Activated CD8-positive, alpha-beta memory T cell treated with anti-CD3 and anti-CD28 coated beads, Interleukin-2, amount 10 ng/mL, durations not matched to agents 7 days and 5 days (primary cell): Measurements from ENCODE around the gene CALHM4. TPM values are rescaled to one million over a fixed set of nuclear protein-coding genes. Genes with fewer than 3 reads are reported as not detected.

Experiments
- ATAC-seq: fragments of 150-1000 bp; cut with Tn5 transposase; one replicate; pipeline ENCODE4 v1.10.0; 2021; ENCODE audit warnings: moderate library complexity
- CTCF ChIA-PET: fragments of 350-600 bp; sonication (Branson Sonifier 250); formaldehyde crosslinking; loops from one replicate; lab custom pipeline; 2021; ENCODE audit warnings: antibody characterized with exemption; lab: Charles Lee
- DNase-seq: peaks from one replicate; pipeline ENCODE4 v3.0.0-alpha.2; 2020
- H3K27ac Mint-ChIP-seq: one replicate; pipeline ENCODE4 v1.8.0; 2021; ENCODE audit warnings: mild to moderate bottlenecking, mixed read lengths
- H3K27me3 Mint-ChIP-seq: one replicate; pipeline ENCODE4 v1.8.0; 2021; ENCODE audit warnings: mixed read lengths
- H3K36me3 Mint-ChIP-seq: one replicate; pipeline ENCODE4 v1.8.0; 2021; ENCODE audit warnings: mild to moderate bottlenecking, mixed read lengths
- H3K4me1 Mint-ChIP-seq: one replicate; pipeline ENCODE4 v1.8.0; 2021; ENCODE audit warnings: mixed read lengths
- H3K4me3 Mint-ChIP-seq: one replicate; pipeline ENCODE4 v1.8.0; 2021; ENCODE audit warnings: mild to moderate bottlenecking, moderate library complexity, mixed read lengths
- H3K9me3 Mint-ChIP-seq: one replicate; pipeline ENCODE4 v1.8.0; 2022; ENCODE audit warnings: low read depth, mixed read lengths
- total RNA-seq, 2 experiments: library from RNA; stranded (reverse); gene quantifications; one replicate each; pipeline ENCODE4 v1.2.3, GENCODE V29; 2021

The CALHM4 gene, protein sequence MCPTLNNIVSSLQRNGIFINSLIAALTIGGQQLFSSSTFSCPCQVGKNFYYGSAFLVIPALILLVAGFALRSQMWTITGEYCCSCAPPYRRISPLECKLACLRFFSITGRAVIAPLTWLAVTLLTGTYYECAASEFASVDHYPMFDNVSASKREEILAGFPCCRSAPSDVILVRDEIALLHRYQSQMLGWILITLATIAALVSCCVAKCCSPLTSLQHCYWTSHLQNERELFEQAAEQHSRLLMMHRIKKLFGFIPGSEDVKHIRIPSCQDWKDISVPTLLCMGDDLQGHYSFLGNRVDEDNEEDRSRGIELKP
- total RNA-seq, result not detected

DNA sequence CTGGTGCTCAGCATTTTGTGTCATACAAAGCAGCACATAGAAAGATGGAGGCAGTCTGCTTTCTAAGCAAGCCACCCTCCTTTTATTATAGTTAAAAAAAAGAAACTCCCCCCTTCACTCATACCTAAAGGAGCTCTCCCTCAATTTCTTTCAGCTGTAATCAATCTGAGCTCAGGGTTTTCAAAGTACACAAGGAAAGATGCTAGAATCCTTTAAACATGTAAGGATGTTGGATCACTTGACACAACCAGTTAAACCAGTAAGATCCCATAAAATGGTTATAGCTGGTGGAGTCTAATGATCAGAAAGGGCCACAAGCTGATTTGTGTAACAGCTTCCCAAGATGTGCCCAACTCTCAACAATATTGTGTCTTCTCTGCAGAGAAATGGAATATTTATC lies at the start of gene CALHM4:
CALHM4 (plus strand) TSS at position 301 of the 400 bp plus-strand sequence; CDS start at position 344, 43 bp downstream.
- H3K36me3 Mint-ChIP-seq, result no peaks in the 10 kb centered on the region
- CTCF ChIA-PET, result interaction anchor here (1.1 to 1.6 kb wide), 3 partner anchors 10 to 285 kb away, joined by 3 to 5 read pairs (median 4); no protein-coding TSS in a partner anchor
- H3K4me1 Mint-ChIP-seq, result no peaks in the 10 kb centered on the region
- ATAC-seq, result no peak
- H3K4me3 Mint-ChIP-seq, result no peak within 1 kb of the TSS
- H3K9me3 Mint-ChIP-seq, result no peaks in the 10 kb centered on the region
- no peak for DNase-seq
- H3K27ac Mint-ChIP-seq, result no peak within 1 kb of the TSS
- H3K27me3 Mint-ChIP-seq, result peaks cover 22% of the 10 kb centered on the region

DNA sequence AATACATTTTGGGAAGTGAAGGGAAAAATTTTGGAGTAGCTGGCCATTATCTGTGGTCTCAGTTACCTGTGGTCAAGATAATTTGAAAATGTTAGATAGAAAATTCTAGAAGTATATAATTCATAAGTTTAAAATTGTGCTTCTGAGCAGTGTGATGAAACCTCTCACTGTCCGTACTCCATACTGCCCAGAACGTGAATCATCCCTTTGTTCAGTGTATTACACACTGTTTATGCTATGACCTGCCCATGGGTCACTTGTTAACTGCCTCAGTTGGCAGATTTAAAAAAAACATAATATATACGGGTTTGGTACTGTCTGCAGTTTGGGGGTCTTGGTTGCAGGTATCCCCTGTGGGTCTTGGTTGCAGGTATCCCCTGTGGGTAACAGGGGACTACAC lies 46.2 kb upstream of the CALHM4 start:
- Mint-ChIP-seq H3K4me3 (no peak overlapping the region), H3K9me3 (no peaks in the 10 kb centered on the region), H3K4me1 (no peaks in the 10 kb centered on the region), H3K27me3 (peaks cover 35% of the 10 kb centered on the region), H3K27ac (no peak overlapping the region), H3K36me3 (peaks cover 1% of the 10 kb centered on the region)
- ATAC-seq (no peak), DNase-seq (no peak)
- CTCF ChIA-PET, result no interaction called here

DNA sequence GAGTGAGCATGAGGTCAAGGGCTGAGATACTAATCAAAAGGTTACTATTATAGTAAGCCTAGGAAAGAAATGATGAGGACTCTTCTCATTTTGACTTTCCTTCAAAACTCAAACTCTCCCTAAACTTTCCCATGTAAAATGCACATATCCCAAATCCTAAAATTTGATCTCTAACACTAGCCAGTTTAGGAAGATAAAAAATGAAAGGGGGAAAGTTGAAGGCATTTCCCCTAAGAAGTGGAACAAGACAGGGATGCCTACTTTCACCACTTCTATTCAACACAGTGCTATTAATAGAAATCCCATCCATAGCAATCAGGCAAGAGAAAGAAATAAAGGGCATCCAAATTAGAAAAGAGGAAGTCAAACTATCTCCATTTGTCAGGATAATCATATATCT lies 45.0 kb upstream of the CALHM4 start:
- H3K9me3 Mint-ChIP-seq, result no peaks in the 10 kb centered on the region
- no peak overlapping the region for H3K27ac Mint-ChIP-seq
- no peaks in the 10 kb centered on the region for H3K4me1 Mint-ChIP-seq

DNA sequence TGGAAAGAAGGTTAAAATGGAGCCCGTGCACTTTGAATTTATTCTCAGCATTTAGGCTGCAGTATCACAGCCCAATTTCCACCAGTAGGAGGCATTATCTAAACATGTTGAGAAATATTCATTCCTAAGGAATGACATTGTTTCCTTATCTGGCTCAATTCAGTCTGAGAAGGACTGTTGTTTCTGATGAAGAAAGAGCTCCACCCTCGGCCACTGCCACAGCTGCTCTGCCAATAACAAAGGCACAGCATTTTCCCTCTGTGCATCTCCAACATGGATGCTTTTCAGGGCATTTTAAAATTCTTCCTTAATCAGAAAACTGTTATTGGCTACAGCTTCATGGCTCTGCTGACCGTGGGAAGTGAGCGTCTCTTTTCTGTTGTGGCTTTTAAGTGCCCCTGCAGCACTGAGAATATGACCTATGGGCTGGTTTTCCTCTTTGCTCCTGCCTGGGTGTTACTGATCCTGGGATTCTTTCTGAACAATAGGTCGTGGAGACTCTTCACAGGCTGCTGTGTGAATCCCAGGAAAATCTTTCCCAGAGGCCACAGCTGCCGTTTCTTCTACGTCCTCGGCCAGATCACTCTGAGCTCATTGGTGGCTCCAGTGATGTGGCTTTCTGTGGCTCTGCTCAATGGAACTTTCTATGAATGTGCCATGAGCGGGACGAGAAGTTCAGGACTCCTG lies 42.0 kb upstream of the CALHM4 start, which contains the start of gene CALHM5:
CALHM5 (plus strand) TSS at position 216 of the 687 bp plus-strand sequence; CDS start at position 274, 58 bp downstream.
- ATAC-seq, result no peak
- H3K4me1 Mint-ChIP-seq, result no peaks in the 10 kb centered on the region
- no peaks in the 10 kb centered on the region for H3K9me3 Mint-ChIP-seq
- no peak within 1 kb of the TSS for H3K27ac Mint-ChIP-seq
- no peak within 1 kb of the TSS for H3K4me3 Mint-ChIP-seq
- no peak for DNase-seq
- H3K27me3 Mint-ChIP-seq, result peaks cover 16% of the 10 kb centered on the region
- no peaks in the 10 kb centered on the region for H3K36me3 Mint-ChIP-seq
- CTCF ChIA-PET, result interaction anchor here (1.0 to 1.9 kb wide), 3 partner anchors 14 to 243 kb away, joined by 3 to 5 read pairs (median 4); no protein-coding TSS in a partner anchor

More for the DNA sequence above, 45.0 kb upstream of the CALHM4 start:
- ATAC-seq, result no peak
- H3K36me3 Mint-ChIP-seq, result no peaks in the 10 kb centered on the region
- H3K27me3 Mint-ChIP-seq, result peaks cover 28% of the 10 kb centered on the region
- DNase-seq, result no peak
- no peak overlapping the region for H3K4me3 Mint-ChIP-seq
- CTCF ChIA-PET, result no interaction called here

DNA sequence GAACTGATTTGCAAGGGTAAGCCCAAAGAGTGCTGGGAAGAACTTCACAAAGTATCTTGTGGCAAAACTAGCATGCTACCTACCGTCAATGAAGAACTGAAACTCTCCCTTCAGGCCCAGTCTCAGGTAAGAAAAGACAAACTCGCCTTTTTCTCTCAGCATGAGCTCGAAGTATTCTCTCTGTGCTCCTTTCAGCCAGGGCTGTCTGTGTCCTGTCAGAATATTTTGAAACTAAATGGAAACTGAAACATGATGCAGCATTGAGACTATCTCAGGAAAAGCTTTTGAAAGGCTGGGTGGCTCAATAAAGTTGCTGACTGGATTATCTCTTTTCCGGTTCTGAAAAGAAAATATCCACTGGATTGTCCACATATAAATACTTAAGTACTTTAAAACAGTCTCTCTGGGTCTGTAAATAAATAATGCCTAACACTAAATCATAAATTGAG lies 41.4 kb upstream of the CALHM4 start:
- H3K36me3 Mint-ChIP-seq, result no peaks in the 10 kb centered on the region
- H3K4me1 Mint-ChIP-seq, result no peaks in the 10 kb centered on the region
- no peak overlapping the region for H3K4me3 Mint-ChIP-seq
- H3K27me3 Mint-ChIP-seq, result peaks cover 16% of the 10 kb centered on the region
- ATAC-seq (no peak), DNase-seq (no peak)
- H3K9me3 Mint-ChIP-seq, result no peaks in the 10 kb centered on the region
- H3K27ac Mint-ChIP-seq, result no peak overlapping the region
- CTCF ChIA-PET, result interaction anchor here (1.0 to 1.9 kb wide), 4 partner anchors 10 to 243 kb away, joined by 3 to 5 read pairs (median 4); no protein-coding TSS in a partner anchor

DNA sequence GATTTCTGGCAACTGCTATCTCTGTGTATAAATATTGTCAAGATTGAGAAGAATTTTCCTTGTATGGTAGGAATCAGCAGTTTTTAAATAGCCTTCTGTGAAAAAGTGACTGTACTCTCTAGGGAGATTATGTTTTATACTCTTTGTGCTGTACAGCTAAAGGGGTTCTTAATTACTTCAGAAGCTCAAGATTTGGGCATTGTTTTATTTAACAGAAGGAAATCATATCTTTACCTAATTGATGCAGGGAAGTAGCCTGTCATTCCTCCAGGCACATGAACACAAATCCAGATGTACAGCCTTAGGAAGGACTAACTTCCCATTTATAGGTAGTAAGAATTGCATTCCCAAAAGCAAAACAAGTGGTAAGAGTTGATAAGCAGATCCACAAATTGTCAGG lies 40.8 kb upstream of the CALHM4 start:
- CTCF ChIA-PET, result interaction anchor here (1.0 to 1.9 kb wide), 3 partner anchors 9 to 244 kb away, joined by 3 to 5 read pairs (median 3); no protein-coding TSS in a partner anchor
- no peak overlapping the region for H3K27ac Mint-ChIP-seq

DNA sequence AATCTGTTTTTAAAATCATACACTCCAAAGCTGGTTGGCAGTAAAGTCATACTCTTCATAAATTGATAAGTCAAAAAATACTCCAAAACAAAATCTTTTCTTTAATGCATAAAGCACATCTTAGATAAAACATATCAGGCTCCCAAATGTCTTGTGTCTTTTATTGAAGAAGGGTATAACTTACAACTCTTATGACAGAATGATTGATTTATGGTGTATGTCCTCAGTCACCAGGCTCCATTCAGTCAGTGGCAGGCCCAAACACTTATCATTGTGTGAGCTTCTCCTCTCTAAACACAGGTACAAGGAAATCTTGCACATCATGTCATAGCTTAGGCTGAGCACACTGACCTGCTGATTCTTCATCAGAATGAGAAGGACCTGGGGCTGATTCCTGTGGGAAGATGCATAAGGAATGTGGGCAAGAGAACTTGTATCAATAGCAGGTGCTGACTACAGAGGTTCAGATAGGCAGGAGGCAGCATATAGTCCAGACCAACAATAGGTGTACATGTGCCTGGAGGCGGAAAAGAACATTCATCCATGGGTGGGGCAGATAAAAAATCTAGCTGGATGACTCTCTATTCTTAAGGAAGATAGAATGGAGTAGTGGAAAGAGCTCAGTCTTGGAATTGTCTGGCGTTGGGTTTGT lies 40.2 kb upstream of the CALHM4 start:
- H3K9me3 Mint-ChIP-seq, result no peaks in the 10 kb centered on the region
- no peak overlapping the region for H3K27ac Mint-ChIP-seq
- no peak overlapping the region for H3K4me3 Mint-ChIP-seq
- peaks cover 18% of the 10 kb centered on the region for H3K27me3 Mint-ChIP-seq
- DNase-seq (no peak), ATAC-seq (no peak)
- CTCF ChIA-PET, result interaction anchor here (1.9 kb wide), 1 partner anchor 21 kb away, joined by 5 read pairs; no protein-coding TSS in a partner anchor
- no peaks in the 10 kb centered on the region for H3K4me1 Mint-ChIP-seq
- no peaks in the 10 kb centered on the region for H3K36me3 Mint-ChIP-seq

More for the DNA sequence above, 40.8 kb upstream of the CALHM4 start:
- DNase-seq (no peak), ATAC-seq (no peak)
- Mint-ChIP-seq H3K36me3 (no peaks in the 10 kb centered on the region), H3K4me1 (no peaks in the 10 kb centered on the region), H3K4me3 (no peak overlapping the region), H3K9me3 (no peaks in the 10 kb centered on the region), H3K27me3 (peaks cover 16% of the 10 kb centered on the region)

DNA sequence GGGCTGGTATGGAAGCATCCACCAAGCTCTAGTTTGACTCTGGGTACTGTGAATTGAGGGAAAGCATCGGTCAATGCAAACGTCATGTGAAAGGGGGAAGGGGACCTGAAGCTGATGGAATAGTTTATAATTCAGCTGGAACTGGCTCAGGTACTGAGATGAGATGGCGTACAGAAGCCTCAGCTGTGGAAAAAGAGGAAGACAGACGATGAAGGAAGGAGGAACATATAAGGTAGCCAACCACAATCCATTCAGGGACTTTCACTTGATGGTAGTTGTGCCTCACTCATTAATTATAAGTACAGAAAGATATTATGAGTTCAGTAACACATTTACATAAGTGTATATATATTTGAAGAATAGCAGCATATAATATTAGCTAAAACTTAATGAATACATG lies 39.4 kb upstream of the CALHM4 start:
- no peaks in the 10 kb centered on the region for H3K9me3 Mint-ChIP-seq
- H3K4me1 Mint-ChIP-seq, result no peaks in the 10 kb centered on the region
- no peak for ATAC-seq

DNA sequence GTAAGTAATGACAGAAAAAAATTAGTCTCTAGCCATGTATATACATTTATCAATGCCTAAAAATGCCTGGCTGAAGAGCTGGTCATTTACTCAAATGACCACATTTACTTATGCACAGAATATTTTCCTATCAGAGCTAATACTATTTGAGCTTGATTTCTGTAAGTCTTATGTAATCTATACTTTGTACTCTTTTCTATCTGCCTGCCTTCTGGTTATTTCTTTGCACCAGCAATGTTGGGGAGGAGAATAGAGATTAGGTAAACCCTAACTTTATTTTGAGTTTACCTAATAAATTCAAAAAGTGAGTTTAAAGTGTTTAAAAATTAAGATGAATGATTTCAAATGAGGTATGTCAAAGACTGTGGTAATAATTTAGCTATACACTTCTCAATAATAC lies 38.4 kb upstream of the CALHM4 start:
- no peak for DNase-seq
- H3K4me1 Mint-ChIP-seq, result no peaks in the 10 kb centered on the region
- no peaks in the 10 kb centered on the region for H3K36me3 Mint-ChIP-seq
- H3K27me3 Mint-ChIP-seq, result peaks cover 14% of the 10 kb centered on the region
- CTCF ChIA-PET, result interaction anchor here (1.0 kb wide), 1 partner anchor 227 kb away, joined by 3 read pairs; no protein-coding TSS in a partner anchor
- no peak overlapping the region for H3K4me3 Mint-ChIP-seq
- H3K27ac Mint-ChIP-seq, result no peak overlapping the region
- no peak for ATAC-seq
- H3K9me3 Mint-ChIP-seq, result no peaks in the 10 kb centered on the region

More for the DNA sequence above, 39.4 kb upstream of the CALHM4 start:
- H3K27me3 Mint-ChIP-seq, result peaks cover 16% of the 10 kb centered on the region
- no peak overlapping the region for H3K4me3 Mint-ChIP-seq
- DNase-seq, result no peak
- no peak overlapping the region for H3K27ac Mint-ChIP-seq
- CTCF ChIA-PET, result interaction anchor here (1.0 kb wide), 1 partner anchor 226 kb away, joined by 3 read pairs; no protein-coding TSS in a partner anchor
- no peaks in the 10 kb centered on the region for H3K36me3 Mint-ChIP-seq

DNA sequence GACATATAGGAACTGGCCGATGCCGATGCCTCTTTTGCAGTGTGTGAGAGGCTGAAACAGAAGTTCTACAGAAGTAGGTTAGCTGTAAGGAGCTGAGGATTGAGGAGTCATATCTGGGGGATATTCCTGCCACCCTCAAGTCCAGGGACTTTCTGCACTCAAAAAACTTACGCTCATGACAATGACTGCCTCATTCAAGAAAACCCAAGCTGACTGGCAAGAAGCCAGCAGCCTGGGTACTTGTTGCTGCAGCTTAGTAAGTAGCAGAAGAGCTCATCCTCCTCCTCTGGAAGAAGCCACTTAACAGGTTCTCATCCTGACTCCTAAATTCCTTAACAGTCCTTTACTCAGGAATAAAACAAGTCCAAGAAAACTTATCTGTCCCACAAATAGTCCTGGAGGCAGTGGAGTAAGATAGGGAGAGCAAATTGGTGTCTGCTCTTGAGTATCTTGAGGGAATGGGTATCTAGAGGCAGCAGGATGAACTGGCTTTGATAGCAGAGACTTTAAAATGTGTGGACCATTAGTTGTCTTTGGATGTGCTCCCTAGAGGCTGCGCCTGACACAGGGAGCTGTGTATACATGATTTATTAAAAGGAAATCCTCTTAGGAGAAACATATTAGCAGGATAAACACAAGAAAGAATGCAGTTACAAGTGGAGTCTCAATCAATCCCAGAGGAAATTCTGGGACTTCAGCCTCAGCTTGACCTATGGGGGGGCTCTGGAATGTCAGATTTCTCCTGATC lies 34.8 kb upstream of the CALHM4 start:
- H3K27me3 Mint-ChIP-seq, result peaks cover 14% of the 10 kb centered on the region
- H3K36me3 Mint-ChIP-seq, result no peaks in the 10 kb centered on the region
- no peaks in the 10 kb centered on the region for H3K4me1 Mint-ChIP-seq
- no peak for DNase-seq
- H3K9me3 Mint-ChIP-seq, result no peaks in the 10 kb centered on the region
- CTCF ChIA-PET, result no interaction called here
- no peak for ATAC-seq
- H3K4me3 Mint-ChIP-seq, result no peak overlapping the region
- no peak overlapping the region for H3K27ac Mint-ChIP-seq

DNA sequence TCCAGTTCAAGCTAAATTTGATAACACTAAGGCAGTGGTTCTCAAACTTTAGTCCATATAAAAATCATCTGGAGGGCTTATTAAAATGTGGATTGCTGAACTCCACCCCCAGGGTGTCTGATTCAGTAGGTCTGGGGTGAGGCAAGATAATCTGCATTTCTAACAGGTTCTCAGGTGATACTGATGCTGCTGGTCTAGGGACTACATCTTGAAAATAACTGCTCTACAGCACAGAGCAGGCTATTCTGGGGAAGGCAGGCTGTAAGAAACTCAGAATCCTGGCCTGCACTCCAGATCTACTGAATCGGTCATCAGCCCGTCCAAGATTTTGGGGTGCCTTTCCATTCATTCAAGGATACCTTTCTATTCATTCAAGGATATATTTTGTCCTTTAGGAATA lies 30.7 kb upstream of the CALHM4 start:
- no peaks in the 10 kb centered on the region for H3K36me3 Mint-ChIP-seq
- H3K4me3 Mint-ChIP-seq, result no peak overlapping the region
- ATAC-seq, result no peak
- H3K27ac Mint-ChIP-seq, result no peak overlapping the region
- H3K9me3 Mint-ChIP-seq, result no peaks in the 10 kb centered on the region
- CTCF ChIA-PET, result interaction anchor here (1.1 kb wide), 1 partner anchor 235 kb away, joined by 3 read pairs; no protein-coding TSS in a partner anchor
- H3K4me1 Mint-ChIP-seq, result no peaks in the 10 kb centered on the region
- H3K27me3 Mint-ChIP-seq, result peaks cover 14% of the 10 kb centered on the region
- DNase-seq, result no peak

DNA sequence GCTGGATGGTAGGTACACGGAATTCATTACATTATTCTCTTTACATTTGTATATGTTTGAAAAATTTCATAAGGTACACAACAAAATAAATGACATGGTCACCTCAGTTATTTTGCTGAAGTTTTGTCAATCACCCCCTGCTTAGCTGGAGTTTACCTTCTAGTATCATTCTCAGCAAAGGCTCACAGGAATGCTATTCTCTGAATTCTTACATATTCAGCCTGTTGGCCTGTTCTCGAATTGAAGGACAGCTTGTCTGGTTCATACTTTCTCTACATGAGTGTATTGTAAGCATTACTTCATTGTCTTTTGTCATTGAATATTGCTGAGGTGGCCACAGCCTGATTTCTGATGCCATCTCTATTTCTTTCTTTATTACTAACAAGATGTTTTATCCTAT lies 29.3 kb upstream of the CALHM4 start:
- ATAC-seq, result no peak
- H3K27me3 Mint-ChIP-seq, result peaks cover 15% of the 10 kb centered on the region

More for the DNA sequence above, 29.3 kb upstream of the CALHM4 start:
- DNase-seq, result no peak
- no peak overlapping the region for H3K27ac Mint-ChIP-seq
- H3K36me3 Mint-ChIP-seq, result no peaks in the 10 kb centered on the region
- H3K4me1 Mint-ChIP-seq, result no peaks in the 10 kb centered on the region
- no peak overlapping the region for H3K4me3 Mint-ChIP-seq
- H3K9me3 Mint-ChIP-seq, result no peaks in the 10 kb centered on the region
- CTCF ChIA-PET, result no interaction called here
